Measurements from ENCODE around the gene DDX49. TPM values are rescaled to one million over a fixed set of nuclear protein-coding genes. Genes with fewer than 3 reads are reported as not detected.
A peak's percentile ranks its signal among the peaks of the same experiment; 100 is the strongest.

DDX49 gene
- total and polyA plus RNA-seq, 7 donors: 32.7 to 51.1 (median 38.8) TPM

GRCh38 chr19:18964121-18964520 is 44.6 kb downstream of the DDX49 start:
- intact Hi-C loops (cut with DNase I): no loop called here

GRCh38 chr19:18966307-18966706 is 46.8 kb downstream of the DDX49 start:
- Histone ChIP-seq H3K36me3 (no peaks in the 10 kb centered on the region), H3K9me3 (no peaks in the 10 kb centered on the region), H3K4me3 (no peak overlapping the region), H3K4me1 (peaks cover 0 to 17% (median 0%) of the 10 kb centered on the region in 4 donors), H3K27ac (peak overlapping the region in 3 of 4 donors; percentile 23 to 71 (median 23)), H3K27me3 (peaks cover 0 to 17% (median 9%) of the 10 kb centered on the region in 3 donors)
- intact Hi-C loops (cut with DNase I): no loop called here
- 58 to 60% methylated on average over 4 of the region's 4 CpGs for WGBS, 2 donors
- DNase-seq: no peak
- TF ChIP-seq EP300 (IDR thresholded peaks at IDR 0.05): no peak
- no peak for TF ChIP-seq POLR2AphosphoS5 (IDR thresholded peaks at IDR 0.05)
- TF ChIP-seq CTCF (IDR thresholded peaks at IDR 0.05): no peak

More at GRCh38 chr19:18964121-18964520, 44.6 kb downstream of the DDX49 start:
- TF ChIP-seq POLR2A (IDR thresholded peaks at IDR 0.05): no peak
- no peak for TF ChIP-seq EP300 (IDR thresholded peaks at IDR 0.05)
- no peak for TF ChIP-seq CTCF (IDR thresholded peaks at IDR 0.05)
- no peak for TF ChIP-seq POLR2AphosphoS5 (IDR thresholded peaks at IDR 0.05)
- Histone ChIP-seq H3K4me3 (no peak overlapping the region), H3K9me3 (no peaks in the 10 kb centered on the region), H3K27ac (no peak overlapping the region), H3K4me1 (peaks cover 0 to 2% (median 0%) of the 10 kb centered on the region in 4 donors), H3K27me3 (peaks cover 0 to 18% (median 9%) of the 10 kb centered on the region in 3 donors), H3K36me3 (no peaks in the 10 kb centered on the region)
- DNase-seq: no peak
- 91 to 95% methylated on average over 9 of the region's 9 CpGs for WGBS, 2 donors

- TF ChIP-seq POLR2A (IDR thresholded peaks at IDR 0.05) (no peak), POLR2AphosphoS5 (IDR thresholded peaks at IDR 0.05) (peak in 1 of 4 donors; percentile 77), CTCF (IDR thresholded peaks at IDR 0.05) (no peak), EP300 (IDR thresholded peaks at IDR 0.05) (peak in 1 of 4 donors; percentile 54)
- 37 to 61% methylated on average over 11 of the region's 11 CpGs for WGBS, 2 donors
- no peaks in the 10 kb centered on the region for H3K9me3 ChIP-seq
- no peaks in the 10 kb centered on the region for H3K36me3 ChIP-seq
- DNase-seq: peak; percentile 86
- H3K27me3 ChIP-seq: peaks cover 0 to 4% (median 0%) of the 10 kb centered on the region in 3 donors
- peak overlapping the region; percentile 42 to 71 (median 58) for H3K27ac ChIP-seq
- intact Hi-C loops (cut with DNase I): no loop called here
- H3K4me1 ChIP-seq: peaks cover 0 to 17% (median 0%) of the 10 kb centered on the region in 4 donors
- H3K4me3 ChIP-seq: no peak overlapping the region
Measured at GRCh38 chr19:18967358-18968146, 48.0 kb downstream of the DDX49 start.

GRCh38 chr19:18969931-18970659 is 50.6 kb downstream of the DDX49 start:
- Histone ChIP-seq H3K4me1 (peaks cover 0 to 17% (median 0%) of the 10 kb centered on the region in 4 donors), H3K27ac (peak overlapping the region in 2 of 4 donors; percentile 39 to 58), H3K9me3 (no peaks in the 10 kb centered on the region), H3K36me3 (no peaks in the 10 kb centered on the region), H3K27me3 (no peaks in the 10 kb centered on the region), H3K4me3 (no peak overlapping the region)
- intact Hi-C loops (cut with DNase I): no loop called here
- no peak for TF ChIP-seq EP300 (IDR thresholded peaks at IDR 0.05)
- no peak for TF ChIP-seq POLR2AphosphoS5 (IDR thresholded peaks at IDR 0.05)
- no peak for DNase-seq
- WGBS, 2 donors: 73 to 85% methylated on average over 13 of the region's 13 CpGs

- DNase-seq: no peak
- Histone ChIP-seq H3K9me3 (no peaks in the 10 kb centered on the region), H3K27me3 (no peaks in the 10 kb centered on the region), H3K4me3 (no peak overlapping the region), H3K27ac (peak overlapping the region in 3 of 4 donors; percentile 20 to 33 (median 28)), H3K36me3 (no peaks in the 10 kb centered on the region), H3K4me1 (peaks cover 0 to 17% (median 0%) of the 10 kb centered on the region in 4 donors)
- no peak for TF ChIP-seq POLR2AphosphoS5 (IDR thresholded peaks at IDR 0.05)
- TF ChIP-seq CTCF (IDR thresholded peaks at IDR 0.05): no peak
- no peak for TF ChIP-seq POLR2A (IDR thresholded peaks at IDR 0.05)
- no peak for TF ChIP-seq EP300 (IDR thresholded peaks at IDR 0.05)
- intact Hi-C loops (cut with DNase I): no loop called here
- 40% methylated on average over 12 of the region's 12 CpGs for WGBS, 2 donors
Measured at GRCh38 chr19:18972301-18972811, 52.8 kb downstream of the DDX49 start.
